K562 (cell line): Measurements from ENCODE around the gene ACTR1B. TPM values are rescaled to one million over a fixed set of nuclear protein-coding genes. Genes with fewer than 3 reads are reported as not detected.

Experiments
- CREB1 ChIP-seq, 2 experiments: sonication (generic) in 1 of 2; formaldehyde crosslinking in 1 of 2; IDR thresholded peaks; 2 replicates each; pipeline versions ENCODE4 v1.6.1 to v1.8.0; 2012 to 2022; ENCODE audit warnings: inconsistent platforms in 1 of 2, mild to moderate bottlenecking in 1 of 2, missing genetic modification reagents in 1 of 2, moderate library complexity in 1 of 2
- DACH1 ChIP-seq: fragments of 450-650 bp; IDR thresholded peaks from 2 replicates; pipeline ENCODE4 v1.6.1; 2018; ENCODE audit not compliant: partially characterized antibody
- ESRRA ChIP-seq: fragments of 450-650 bp; IDR thresholded peaks from 2 replicates; pipeline ENCODE4 v1.6.1; 2014; ENCODE audit warnings: low read depth, mild to moderate bottlenecking, moderate library complexity, borderline replicate concordance
- FIP1L1 ChIP-seq: fragments of 200-400 bp; formaldehyde crosslinking; IDR thresholded peaks from 2 replicates; pipeline ENCODE4 v1.6.1; 2018; ENCODE audit warnings: mild to moderate bottlenecking, low read depth, low read length; ENCODE audit not compliant: poor library complexity, severe bottlenecking
- FOXA3 ChIP-seq, 2 experiments: fragments of 450-650 bp in 1 of 2; sonication (generic) in 1 of 2; formaldehyde crosslinking; IDR thresholded peaks in 1 of 2; conservative IDR thresholded peaks in 1 of 2; 2 replicates each; pipeline versions ENCODE4 v1.4.0 to v1.8.0; 2020 to 2022; ENCODE audit warnings: mild to moderate bottlenecking in 2 of 2, missing genetic modification reagents in 1 of 2
- HDAC2 ChIP-seq: fragments of 450-650 bp; IDR thresholded peaks from 2 replicates; pipeline ENCODE4 v1.6.1; 2016; ENCODE audit warnings: mild to moderate bottlenecking
- HNRNPLL ChIP-seq: fragments of 200-400 bp; formaldehyde crosslinking; IDR thresholded peaks from 2 replicates; pipeline ENCODE4 v1.6.1; 2017; ENCODE audit warnings: low read length, low read depth, mild to moderate bottlenecking; ENCODE audit not compliant: poor library complexity, severe bottlenecking
- JUNB ChIP-seq: fragments of 450-650 bp; formaldehyde crosslinking; conservative IDR thresholded peaks from 2 replicates; pipeline ENCODE4 v1.4.0; 2020; ENCODE audit warnings: mild to moderate bottlenecking
- KDM2B ChIP-seq: fragments of 250-450 bp; sonication (Bioruptor Pico); IDR thresholded peaks from 2 replicates; pipeline ENCODE4 v1.8.0; 2021; ENCODE audit warnings: mild to moderate bottlenecking, moderate library complexity
- PTRF ChIP-seq: fragments of 450-650 bp; IDR thresholded peaks from 2 replicates; pipeline ENCODE4 v1.6.1; 2016; ENCODE audit warnings: mild to moderate bottlenecking, missing genetic modification characterization, missing compliant biosample characterization
- RCOR1 ChIP-seq, 2 experiments: IDR thresholded peaks; 2 replicates each; pipeline ENCODE4 v1.6.1; 2012; ENCODE audit warnings: low read depth in 2 of 2, low read length in 2 of 2, borderline replicate concordance in 1 of 2, improper control_type of control experiment in 1 of 2
- ZFP36 ChIP-seq: fragments of 150-350 bp; IDR thresholded peaks from 2 replicates; pipeline ENCODE4 v1.6.1; 2018; ENCODE audit warnings: low read length, low read depth; ENCODE audit not compliant: partially characterized antibody
- polyA plus RNA-seq, 8 experiments: library from polyadenylated mRNA; depleted of rRNA in 4 of 8; stranded (reverse) in 5 of 8; unstranded in 3 of 8; fragments of >200 nt; fragmentation: Nextera tagmentation in 2 of 8; fragmentation: Illumina TruSeq in 1 of 8; extraction: Ambion mirVana in 2 of 8; extraction: Trizol in 1 of 8; gene quantifications; 2 replicates each; pipeline versions ENCODE4 v1.2.1 to v1.2.3, GENCODE V29; 2011 to 2014; ENCODE audit warnings: inconsistent platforms in 1 of 8, missing spikeins in 1 of 8
- total RNA-seq, 7 experiments: library from RNA; depleted of rRNA in 6 of 7; stranded (reverse); fragments of >200 nt in 6 of 7; fragmentation: Illumina TruSeq in 2 of 7; extraction: Trizol in 2 of 7; gene quantifications; 2 replicates each; pipeline versions ENCODE4 v1.2.1 to v1.2.3, GENCODE V29; 2011 to 2021; ENCODE audit warnings: low replicate concordance in 1 of 7
- TF ChIP-seq, protein P1 (sequence below): fragments of 450-650 bp; formaldehyde crosslinking; IDR thresholded peaks from 2 replicates; pipeline ENCODE4 v1.4.0; 2022; ENCODE audit warnings: mild to moderate bottlenecking, moderate library complexity
- TF ChIP-seq, protein P2 (sequence below): sonication (generic); formaldehyde crosslinking; IDR thresholded peaks from 2 replicates; pipeline ENCODE4 v1.8.0; 2022; ENCODE audit warnings: mild to moderate bottlenecking, missing genetic modification reagents
- TF ChIP-seq, protein P3 (sequence below): fragments of 250-450 bp; sonication (Bioruptor Pico); IDR thresholded peaks from 2 replicates; pipeline ENCODE4 v1.4.0; 2020; ENCODE audit warnings: mild to moderate bottlenecking, moderate library complexity
- TF ChIP-seq, protein P4 (sequence below): sonication (generic); formaldehyde crosslinking; IDR thresholded peaks from 2 replicates; pipeline ENCODE4 v1.8.0; 2022; ENCODE audit warnings: mild to moderate bottlenecking, missing genetic modification reagents
- TF ChIP-seq, protein P5 (sequence below): IDR thresholded peaks from 2 replicates; pipeline ENCODE4 v1.6.1; 2011; ENCODE audit not compliant: insufficient read length; ENCODE audit errors: extremely low read depth

Gene ACTR1B
- total and polyA plus RNA-seq, 9 of the 15 experiments (the other 6 are each of a cell fraction or from before 2014, with no cell fraction given), result 0.49 to 42.3 (median 22.5) TPM

DNA sequence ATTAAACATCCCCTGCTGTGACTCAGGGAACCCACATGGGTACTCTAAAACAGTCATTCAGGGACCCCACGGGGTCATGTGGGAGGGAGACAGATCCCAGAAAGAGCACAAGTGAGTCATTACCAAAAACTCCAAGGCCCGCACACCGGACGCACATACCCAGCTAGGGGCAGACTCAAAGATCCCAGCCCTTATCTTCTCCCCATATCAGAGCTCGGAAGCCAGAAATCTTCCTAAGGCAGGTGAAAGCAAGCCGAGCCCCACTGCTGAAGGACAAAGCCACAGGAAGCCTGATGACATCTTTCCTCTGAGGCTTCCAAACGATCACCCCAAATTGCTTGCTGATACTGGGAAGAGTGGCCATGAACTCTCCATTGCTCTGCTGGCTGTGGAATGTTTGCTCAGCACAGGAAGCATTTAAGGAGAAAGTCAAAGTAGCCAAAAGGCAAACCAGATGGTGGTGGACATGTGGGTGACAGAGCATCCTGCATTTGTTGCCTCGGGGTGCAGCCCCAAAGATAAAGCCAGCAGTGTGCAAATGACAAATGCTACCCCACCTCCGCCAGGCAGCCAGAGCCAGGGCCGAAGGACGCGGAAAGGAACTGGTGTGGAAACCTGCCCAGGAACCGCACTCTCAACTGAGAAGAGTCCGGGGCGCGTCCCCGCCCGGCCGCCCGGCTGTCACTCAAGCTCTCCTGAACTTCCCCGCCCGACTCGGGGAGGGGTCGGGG, 784 bp downstream of the ACTR1B start (continued):
- TF ChIP-seq, protein P1, sequence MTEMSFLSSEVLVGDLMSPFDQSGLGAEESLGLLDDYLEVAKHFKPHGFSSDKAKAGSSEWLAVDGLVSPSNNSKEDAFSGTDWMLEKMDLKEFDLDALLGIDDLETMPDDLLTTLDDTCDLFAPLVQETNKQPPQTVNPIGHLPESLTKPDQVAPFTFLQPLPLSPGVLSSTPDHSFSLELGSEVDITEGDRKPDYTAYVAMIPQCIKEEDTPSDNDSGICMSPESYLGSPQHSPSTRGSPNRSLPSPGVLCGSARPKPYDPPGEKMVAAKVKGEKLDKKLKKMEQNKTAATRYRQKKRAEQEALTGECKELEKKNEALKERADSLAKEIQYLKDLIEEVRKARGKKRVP (CRISPR knock-in tag), result no peak
- no peak for TF ChIP-seq HNRNPLL
- TF ChIP-seq, protein P2, sequence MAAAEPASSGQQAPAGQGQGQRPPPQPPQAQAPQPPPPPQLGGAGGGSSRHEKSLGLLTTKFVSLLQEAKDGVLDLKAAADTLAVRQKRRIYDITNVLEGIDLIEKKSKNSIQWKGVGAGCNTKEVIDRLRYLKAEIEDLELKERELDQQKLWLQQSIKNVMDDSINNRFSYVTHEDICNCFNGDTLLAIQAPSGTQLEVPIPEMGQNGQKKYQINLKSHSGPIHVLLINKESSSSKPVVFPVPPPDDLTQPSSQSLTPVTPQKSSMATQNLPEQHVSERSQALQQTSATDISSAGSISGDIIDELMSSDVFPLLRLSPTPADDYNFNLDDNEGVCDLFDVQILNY, result no peak
- TF ChIP-seq, protein P3, sequence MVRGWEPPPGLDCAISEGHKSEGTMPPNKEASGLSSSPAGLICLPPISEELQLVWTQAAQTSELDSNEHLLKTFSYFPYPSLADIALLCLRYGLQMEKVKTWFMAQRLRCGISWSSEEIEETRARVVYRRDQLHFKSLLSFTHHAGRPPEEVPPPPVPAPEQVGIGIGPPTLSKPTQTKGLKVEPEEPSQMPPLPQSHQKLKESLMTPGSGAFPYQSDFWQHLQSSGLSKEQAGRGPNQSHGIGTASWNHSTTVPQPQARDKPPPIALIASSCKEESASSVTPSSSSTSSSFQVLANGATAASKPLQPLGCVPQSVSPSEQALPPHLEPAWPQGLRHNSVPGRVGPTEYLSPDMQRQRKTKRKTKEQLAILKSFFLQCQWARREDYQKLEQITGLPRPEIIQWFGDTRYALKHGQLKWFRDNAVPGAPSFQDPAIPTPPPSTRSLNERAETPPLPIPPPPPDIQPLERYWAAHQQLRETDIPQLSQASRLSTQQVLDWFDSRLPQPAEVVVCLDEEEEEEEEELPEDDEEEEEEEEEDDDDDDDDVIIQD (CRISPR knock-in tag), result no peak
- no peak; a peak in 1 of 4 replicates for TF ChIP-seq RCOR1 (IDR thresholded peaks at IDR 0.05; ENCODE audit: borderline replicate concordance in 1 of 2, low read depth in 2 of 2, low read length in 2 of 2)
- no peak for TF ChIP-seq FOXA3 (CRISPR knock-in tag; conservative IDR thresholded peaks at IDR 0.05 in 1 of 2, IDR thresholded peaks at IDR 0.05 in 1 of 2)
- TF ChIP-seq JUNB (CRISPR knock-in tag), result 0 out of 2 replicates have a peak, but pooled peaks have one; percentile 27
- TF ChIP-seq ZFP36, result no peak
- TF ChIP-seq PTRF (tag), result no peak
- TF ChIP-seq, protein P4, sequence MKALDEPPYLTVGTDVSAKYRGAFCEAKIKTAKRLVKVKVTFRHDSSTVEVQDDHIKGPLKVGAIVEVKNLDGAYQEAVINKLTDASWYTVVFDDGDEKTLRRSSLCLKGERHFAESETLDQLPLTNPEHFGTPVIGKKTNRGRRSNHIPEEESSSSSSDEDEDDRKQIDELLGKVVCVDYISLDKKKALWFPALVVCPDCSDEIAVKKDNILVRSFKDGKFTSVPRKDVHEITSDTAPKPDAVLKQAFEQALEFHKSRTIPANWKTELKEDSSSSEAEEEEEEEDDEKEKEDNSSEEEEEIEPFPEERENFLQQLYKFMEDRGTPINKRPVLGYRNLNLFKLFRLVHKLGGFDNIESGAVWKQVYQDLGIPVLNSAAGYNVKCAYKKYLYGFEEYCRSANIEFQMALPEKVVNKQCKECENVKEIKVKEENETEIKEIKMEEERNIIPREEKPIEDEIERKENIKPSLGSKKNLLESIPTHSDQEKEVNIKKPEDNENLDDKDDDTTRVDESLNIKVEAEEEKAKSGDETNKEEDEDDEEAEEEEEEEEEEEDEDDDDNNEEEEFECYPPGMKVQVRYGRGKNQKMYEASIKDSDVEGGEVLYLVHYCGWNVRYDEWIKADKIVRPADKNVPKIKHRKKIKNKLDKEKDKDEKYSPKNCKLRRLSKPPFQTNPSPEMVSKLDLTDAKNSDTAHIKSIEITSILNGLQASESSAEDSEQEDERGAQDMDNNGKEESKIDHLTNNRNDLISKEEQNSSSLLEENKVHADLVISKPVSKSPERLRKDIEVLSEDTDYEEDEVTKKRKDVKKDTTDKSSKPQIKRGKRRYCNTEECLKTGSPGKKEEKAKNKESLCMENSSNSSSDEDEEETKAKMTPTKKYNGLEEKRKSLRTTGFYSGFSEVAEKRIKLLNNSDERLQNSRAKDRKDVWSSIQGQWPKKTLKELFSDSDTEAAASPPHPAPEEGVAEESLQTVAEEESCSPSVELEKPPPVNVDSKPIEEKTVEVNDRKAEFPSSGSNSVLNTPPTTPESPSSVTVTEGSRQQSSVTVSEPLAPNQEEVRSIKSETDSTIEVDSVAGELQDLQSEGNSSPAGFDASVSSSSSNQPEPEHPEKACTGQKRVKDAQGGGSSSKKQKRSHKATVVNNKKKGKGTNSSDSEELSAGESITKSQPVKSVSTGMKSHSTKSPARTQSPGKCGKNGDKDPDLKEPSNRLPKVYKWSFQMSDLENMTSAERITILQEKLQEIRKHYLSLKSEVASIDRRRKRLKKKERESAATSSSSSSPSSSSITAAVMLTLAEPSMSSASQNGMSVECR (CRISPR knock-in tag), result peak; percentile 44
- no peak for TF ChIP-seq DACH1
- no peak for TF ChIP-seq KDM2B (CRISPR knock-in tag)
- TF ChIP-seq HDAC2, result no peak
- TF ChIP-seq, protein P5, sequence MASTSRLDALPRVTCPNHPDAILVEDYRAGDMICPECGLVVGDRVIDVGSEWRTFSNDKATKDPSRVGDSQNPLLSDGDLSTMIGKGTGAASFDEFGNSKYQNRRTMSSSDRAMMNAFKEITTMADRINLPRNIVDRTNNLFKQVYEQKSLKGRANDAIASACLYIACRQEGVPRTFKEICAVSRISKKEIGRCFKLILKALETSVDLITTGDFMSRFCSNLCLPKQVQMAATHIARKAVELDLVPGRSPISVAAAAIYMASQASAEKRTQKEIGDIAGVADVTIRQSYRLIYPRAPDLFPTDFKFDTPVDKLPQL, result no peak
- peak; percentile 22; the same call in 1 of the 2 replicates for TF ChIP-seq ESRRA
- no peak for TF ChIP-seq CREB1 (IDR thresholded peaks at IDR 0.05)
- no peak for TF ChIP-seq CREB1 (CRISPR knock-in tag; IDR thresholded peaks at IDR 0.05)
- no peak for TF ChIP-seq FIP1L1
